Tibial nerve (tissue), 4 donors: Measurements from ENCODE around the gene MAGI3. TPM values are rescaled to one million over a fixed set of nuclear protein-coding genes. Genes with fewer than 3 reads are reported as not detected.

Experiments used
- DNase-seq, 2 donors: peaks; one replicate each; pipeline ENCODE4 v3.0.0-alpha.2; 2019; ENCODE audit warnings: low spot score in 2 of 2
- H3K27ac ChIP-seq, 4 donors: fragments of 200-600 bp; sonication (generic) in 3 of 4; one replicate each; pipeline ENCODE4 v1.5.1; 2017 to 2019; ENCODE audit warnings: mild to moderate bottlenecking in 1 of 4
- H3K27me3 ChIP-seq, 2 donors: fragments of 200-600 bp; sonication (generic) in 1 of 2; one replicate each; pipeline versions ENCODE4 v1.5.1 to v1.6.0; 2017 to 2019
- H3K36me3 ChIP-seq, 3 donors: fragments of 200-600 bp; sonication (generic); one replicate each; pipeline ENCODE4 v1.5.1; 2018 to 2019
- H3K4me1 ChIP-seq, 4 donors: fragments of 200-600 bp; sonication (generic) in 3 of 4; one replicate each; pipeline ENCODE4 v1.5.1; 2017 to 2019
- H3K4me3 ChIP-seq, 4 donors: fragments of 200-600 bp; sonication (generic) in 3 of 4; one replicate each; pipeline ENCODE4 v1.5.1; 2017 to 2019; ENCODE audit warnings: mild to moderate bottlenecking in 1 of 4, moderate library complexity in 1 of 4
- H3K9me3 ChIP-seq, 4 donors: fragments of 200-600 bp; sonication (generic) in 3 of 4; one replicate each; pipeline ENCODE4 v1.5.1; 2017 to 2019
- CTCF ChIP-seq, 5 experiments: fragments of 200-600 bp in 3 of 5; fragments of 450-650 bp in 2 of 5; sonication (generic) in 3 of 5; IDR thresholded peaks; one replicate each; pipeline ENCODE4 v1.5.1; 2016 to 2019; ENCODE audit warnings: antibody characterized with exemption in 5 of 5, mild to moderate bottlenecking in 3 of 5, moderate library complexity in 2 of 5
- EP300 ChIP-seq, 2 donors: sonication (generic); formaldehyde crosslinking; IDR thresholded peaks; one replicate each; pipeline ENCODE4 v1.6.1; 2017; ENCODE audit warnings: antibody characterized with exemption in 2 of 2, mild to moderate bottlenecking in 1 of 2
- POLR2A ChIP-seq, 2 donors: fragments of 450-650 bp; IDR thresholded peaks; one replicate each; pipeline ENCODE4 v1.6.1; 2017; ENCODE audit warnings: antibody characterized with exemption in 2 of 2, mild to moderate bottlenecking in 2 of 2, moderate library complexity in 2 of 2
- WGBS, 2 donors: methylation state at CpG; one replicate each; pipeline ENCODE4 v1.1.5; 2018; 5-methylcytosine and 5-hydroxymethylcytosine counted together
- total RNA-seq, 4 donors: library from RNA; depleted of rRNA; stranded (reverse); fragments of >200 nt; gene quantifications; one replicate each; pipeline ENCODE4 v1.1.0, GENCODE V29; 2016

Gene MAGI3
- total RNA-seq, 4 donors from 2014 or later: 15.7 to 23.3 (median 19.4) TPM

- Histone ChIP-seq H3K27ac (peak overlapping the region; percentile 79 to 95 (median 88)), H3K4me3 (peak overlapping the region; percentile 73 to 100 (median 88)), H3K36me3 (no peaks in the 10 kb centered on the region), H3K27me3 (no peaks in the 10 kb centered on the region), H3K9me3 (peaks cover 0 to 4% (median 0%) of the 10 kb centered on the region in 4 donors), H3K4me1 (peaks cover 0 to 58% (median 3%) of the 10 kb centered on the region in 4 donors)
- 5% methylated on average over 9 of the region's 9 CpGs for WGBS, 2 donors
- no peak for TF ChIP-seq POLR2A (IDR thresholded peaks at IDR 0.05)
- no peak for TF ChIP-seq EP300 (IDR thresholded peaks at IDR 0.05)
- no peak for TF ChIP-seq CTCF (IDR thresholded peaks at IDR 0.05)
- DNase-seq: no peak
Observed at GRCh38 chr1:113391649-113392271, 1.4 kb downstream of the MAGI3 start.

GRCh38 chr1:113392541-113393128 is 2.3 kb downstream of the MAGI3 start:
- WGBS, 2 donors: 31 to 45% methylated on average over 3 of the region's 3 CpGs

GRCh38 chr1:113394043-113394862 is 3.9 kb downstream of the MAGI3 start:
- Histone ChIP-seq H3K4me3 (no peak overlapping the region), H3K9me3 (no peaks in the 10 kb centered on the region), H3K4me1 (peaks cover 0 to 64% (median 3%) of the 10 kb centered on the region in 4 donors), H3K27me3 (no peaks in the 10 kb centered on the region), H3K36me3 (no peaks in the 10 kb centered on the region), H3K27ac (no peak overlapping the region)
- TF ChIP-seq CTCF (IDR thresholded peaks at IDR 0.05) (no peak), POLR2A (IDR thresholded peaks at IDR 0.05) (no peak), EP300 (IDR thresholded peaks at IDR 0.05) (no peak)
- no peak for DNase-seq
- WGBS, 2 donors: 71 to 94% methylated on average over 4 of the region's 4 CpGs

More at GRCh38 chr1:113392541-113393128, 2.3 kb downstream of the MAGI3 start:
- peaks cover 0 to 4% (median 0%) of the 10 kb centered on the region in 4 donors for H3K9me3 ChIP-seq
- DNase-seq: no peak
- H3K27ac ChIP-seq: peak overlapping the region in 1 of 4 donors; percentile 95
- peak overlapping the region in 2 of 4 donors; percentile 73 to 86 for H3K4me3 ChIP-seq
- H3K36me3 ChIP-seq: no peaks in the 10 kb centered on the region
- no peak for TF ChIP-seq EP300 (IDR thresholded peaks at IDR 0.05)
- TF ChIP-seq POLR2A (IDR thresholded peaks at IDR 0.05): no peak
- no peak for TF ChIP-seq CTCF (IDR thresholded peaks at IDR 0.05)
- H3K27me3 ChIP-seq: no peaks in the 10 kb centered on the region
- peaks cover 0 to 65% (median 3%) of the 10 kb centered on the region in 4 donors for H3K4me1 ChIP-seq

- Histone ChIP-seq H3K4me1 (peaks cover 0 to 61% (median 3%) of the 10 kb centered on the region in 4 donors), H3K36me3 (no peaks in the 10 kb centered on the region), H3K27me3 (no peaks in the 10 kb centered on the region), H3K9me3 (no peaks in the 10 kb centered on the region), H3K27ac (no peak overlapping the region), H3K4me3 (no peak overlapping the region)
- TF ChIP-seq CTCF (IDR thresholded peaks at IDR 0.05): no peak
- no peak for TF ChIP-seq EP300 (IDR thresholded peaks at IDR 0.05)
- no peak for TF ChIP-seq POLR2A (IDR thresholded peaks at IDR 0.05)
- 95% methylated on average over 1 of the region's 1 CpG for WGBS, 2 donors
- no peak for DNase-seq
Observed at GRCh38 chr1:113394863-113395259, 4.5 kb downstream of the MAGI3 start.
